ENCODE results near the gene IFT122. TPM values are rescaled to one million over a fixed set of nuclear protein-coding genes. Genes with fewer than 3 reads are reported as not detected.

IFT122 gene
- total and polyA plus RNA-seq, 4 donors = 10.1 to 41.2 (median 32.2) TPM

DNA sequence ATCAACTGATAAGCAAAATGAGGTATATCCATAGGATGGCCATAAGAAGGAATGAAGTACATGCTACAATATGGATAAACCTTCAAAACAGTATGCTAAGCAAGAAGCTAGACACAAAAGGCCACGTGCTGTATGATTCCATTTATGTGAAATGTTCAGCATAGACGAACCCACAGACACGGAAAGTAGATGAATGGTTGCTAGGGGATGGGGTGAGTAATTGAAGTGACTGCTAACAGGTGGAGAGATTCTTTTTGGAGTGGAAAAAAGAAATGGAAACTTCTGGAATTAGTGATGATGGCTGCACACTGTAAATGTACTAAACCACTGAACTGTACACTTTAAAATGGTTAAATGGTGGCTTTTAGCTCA is 11.0 kb upstream of the IFT122 start:
- WGBS, 2 donors = 73 to 74% methylated on average over 3 of the region's 3 CpGs
- intact Hi-C loops (cut with DNase I) = no loop called here
- no peaks in the 10 kb centered on the region for H3K4me1 ChIP-seq (ENCODE audit: control insufficient read depth in 1 of 2, insufficient read depth in 2 of 2, low read length in 2 of 2)
- no peaks in the 10 kb centered on the region for H3K9me3 ChIP-seq (ENCODE audit: control insufficient read depth, low read length)
- H3K4me3 ChIP-seq (ENCODE audit: low read length in 2 of 2) = no peak overlapping the region
- no peaks in the 10 kb centered on the region for H3K27me3 ChIP-seq (ENCODE audit: control insufficient read depth in 1 of 2, insufficient read depth in 2 of 2, low read length in 1 of 2)
- ATAC-seq (ENCODE audit: low FRiP score) (no peak), DNase-seq (no peak)
- H3K36me3 ChIP-seq (ENCODE audit: control insufficient read depth in 1 of 2, insufficient read depth in 2 of 2, low read length in 1 of 2) = peaks cover 2 to 9% of the 10 kb centered on the region in 2 donors
- no peak overlapping the region for H3K27ac ChIP-seq (ENCODE audit: low read depth in 1 of 2, low read length in 2 of 2)

DNA sequence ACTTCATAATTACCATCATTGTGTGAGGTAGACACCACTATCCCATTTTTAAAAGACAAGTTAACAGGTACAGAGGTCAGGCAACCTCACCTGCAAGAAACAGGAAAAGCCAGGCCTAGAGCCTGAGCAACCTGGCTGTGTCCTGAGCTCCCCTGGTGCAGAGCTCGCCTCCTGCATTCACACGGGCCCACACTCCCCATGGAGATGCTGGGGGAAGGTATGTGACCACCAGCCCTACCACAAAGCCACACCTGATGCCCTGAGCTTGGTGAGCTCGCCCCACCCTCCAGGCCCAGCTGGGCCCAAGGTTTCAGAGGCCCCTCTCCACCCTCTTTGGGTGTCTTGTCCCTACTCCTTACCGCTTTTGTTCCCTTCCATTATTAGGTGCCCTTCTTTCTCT is 10.4 kb upstream of the IFT122 start:
- no peak overlapping the region for H3K27ac ChIP-seq (ENCODE audit: low read depth in 1 of 2, low read length in 2 of 2)
- no peak overlapping the region for H3K4me3 ChIP-seq (ENCODE audit: low read length in 2 of 2)
- no peaks in the 10 kb centered on the region for H3K9me3 ChIP-seq (ENCODE audit: control insufficient read depth, low read length)
- H3K36me3 ChIP-seq (ENCODE audit: control insufficient read depth in 1 of 2, insufficient read depth in 2 of 2, low read length in 1 of 2) = peaks cover 2 to 9% of the 10 kb centered on the region in 2 donors
- H3K4me1 ChIP-seq (ENCODE audit: control insufficient read depth in 1 of 2, insufficient read depth in 2 of 2, low read length in 2 of 2) = no peaks in the 10 kb centered on the region
- WGBS, 2 donors = 83 to 87% methylated on average over 4 of the region's 4 CpGs
- intact Hi-C loops (cut with DNase I) = no loop called here
- H3K27me3 ChIP-seq (ENCODE audit: control insufficient read depth in 1 of 2, insufficient read depth in 2 of 2, low read length in 1 of 2) = no peaks in the 10 kb centered on the region
- DNase-seq (no peak), ATAC-seq (ENCODE audit: low FRiP score) (no peak)

DNA sequence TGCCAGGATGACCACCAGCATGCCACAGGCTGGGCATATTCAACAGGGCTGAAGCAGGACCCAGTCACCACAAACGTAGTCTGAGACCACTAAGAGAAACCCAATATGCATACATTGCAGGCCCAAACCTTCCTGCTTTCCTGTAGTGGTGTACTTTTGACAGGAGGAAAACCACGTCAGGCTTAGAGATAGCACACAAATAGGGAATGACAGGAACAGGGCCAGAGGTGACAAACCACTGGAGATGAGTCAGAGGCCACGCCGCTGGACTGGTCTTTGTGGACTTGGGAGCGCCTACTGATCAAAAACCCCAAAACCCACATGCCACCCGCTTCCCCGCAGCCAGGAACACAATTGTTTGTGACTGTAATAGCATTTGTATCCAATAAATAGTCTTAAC is 8.0 kb upstream of the IFT122 start:
- Histone ChIP-seq H3K4me1 (ENCODE audit: control insufficient read depth in 1 of 2, insufficient read depth in 2 of 2, low read length in 2 of 2) (no peaks in the 10 kb centered on the region), H3K27ac (ENCODE audit: low read depth in 1 of 2, low read length in 2 of 2) (no peak overlapping the region), H3K4me3 (ENCODE audit: low read length in 2 of 2) (no peak overlapping the region), H3K9me3 (ENCODE audit: control insufficient read depth, low read length) (no peaks in the 10 kb centered on the region), H3K36me3 (ENCODE audit: control insufficient read depth in 1 of 2, insufficient read depth in 2 of 2, low read length in 1 of 2) (peaks cover 2 to 9% of the 10 kb centered on the region in 2 donors), H3K27me3 (ENCODE audit: control insufficient read depth in 1 of 2, insufficient read depth in 2 of 2, low read length in 1 of 2) (no peaks in the 10 kb centered on the region)
- WGBS, 2 donors = 91% methylated on average over 7 of the region's 7 CpGs
- intact Hi-C loops (cut with DNase I) = no loop called here
- DNase-seq (no peak), ATAC-seq (ENCODE audit: low FRiP score) (no peak)

DNA sequence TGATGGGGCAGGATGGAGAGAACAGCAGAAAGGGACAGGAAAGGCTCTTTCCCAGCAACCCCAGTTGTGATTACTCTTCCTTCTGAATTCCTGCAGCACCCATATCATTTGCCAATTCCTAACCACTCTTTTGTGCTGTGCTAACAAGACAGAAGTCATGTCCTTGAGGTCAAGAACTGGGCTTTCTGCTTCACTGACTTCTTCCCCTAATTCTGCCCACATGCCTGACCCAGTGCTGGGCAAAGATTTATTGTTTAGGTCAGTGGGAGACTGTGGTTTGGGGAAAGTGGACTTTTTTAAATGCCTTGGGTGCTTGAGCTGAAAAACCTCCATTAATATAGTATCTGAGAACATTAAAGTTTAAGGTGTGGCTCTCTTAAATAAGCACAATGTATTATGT is 7.4 kb upstream of the IFT122 start:
- Histone ChIP-seq H3K27me3 (ENCODE audit: control insufficient read depth in 1 of 2, insufficient read depth in 2 of 2, low read length in 1 of 2) (no peaks in the 10 kb centered on the region), H3K4me1 (ENCODE audit: control insufficient read depth in 1 of 2, insufficient read depth in 2 of 2, low read length in 2 of 2) (no peaks in the 10 kb centered on the region), H3K36me3 (ENCODE audit: control insufficient read depth in 1 of 2, insufficient read depth in 2 of 2, low read length in 1 of 2) (peaks cover 2 to 9% of the 10 kb centered on the region in 2 donors), H3K4me3 (ENCODE audit: low read length in 2 of 2) (no peak overlapping the region), H3K27ac (ENCODE audit: low read depth in 1 of 2, low read length in 2 of 2) (no peak overlapping the region), H3K9me3 (ENCODE audit: control insufficient read depth, low read length) (no peaks in the 10 kb centered on the region)
- no peak for DNase-seq
- ATAC-seq (ENCODE audit: low FRiP score) = no peak
- intact Hi-C loops (cut with DNase I) = no loop called here

DNA sequence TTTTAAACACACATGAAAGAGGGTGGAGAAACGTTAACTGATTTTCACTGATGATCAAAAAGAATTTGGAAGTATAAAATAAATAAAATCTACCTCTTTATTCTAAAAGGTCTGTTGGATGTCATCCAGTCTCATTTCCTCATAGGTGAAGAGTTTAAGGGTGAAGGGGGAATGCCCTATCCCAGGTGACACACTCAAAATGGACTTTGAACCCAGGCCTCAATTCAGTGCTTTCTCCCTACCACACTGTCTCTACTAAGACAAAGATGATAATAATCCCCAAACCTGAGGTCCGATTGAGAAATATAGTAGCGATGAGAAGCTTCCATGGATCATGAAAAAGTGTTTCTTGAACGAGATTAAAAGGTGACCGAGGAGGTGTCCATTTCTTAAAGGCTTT is 6.5 kb upstream of the IFT122 start:
- H3K36me3 ChIP-seq (ENCODE audit: control insufficient read depth in 1 of 2, insufficient read depth in 2 of 2, low read length in 1 of 2) = peaks cover 2 to 9% of the 10 kb centered on the region in 2 donors
- H3K4me1 ChIP-seq (ENCODE audit: control insufficient read depth in 1 of 2, insufficient read depth in 2 of 2, low read length in 2 of 2) = no peaks in the 10 kb centered on the region
- WGBS, 2 donors = 88 to 89% methylated on average over 5 of the region's 5 CpGs

DNA sequence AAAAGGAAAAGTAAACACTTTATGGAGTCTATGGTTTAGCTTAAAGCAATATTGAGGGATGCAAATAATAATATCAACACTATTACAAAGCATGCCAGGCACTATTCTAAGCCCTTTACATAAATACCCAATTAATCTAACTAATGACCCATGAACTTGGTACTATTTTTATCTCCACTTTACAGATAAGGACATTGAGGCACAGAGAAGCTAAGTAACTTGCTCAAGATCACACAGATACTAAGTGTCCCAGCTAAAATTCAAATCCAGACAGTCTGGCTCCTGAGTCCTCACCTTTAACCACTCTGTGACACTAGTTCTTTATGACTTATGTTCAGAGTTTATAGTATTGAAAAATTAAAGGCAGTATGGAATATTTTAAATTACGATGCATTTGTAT is 5.9 kb upstream of the IFT122 start:
- H3K27me3 ChIP-seq (ENCODE audit: control insufficient read depth in 1 of 2, insufficient read depth in 2 of 2, low read length in 1 of 2) = no peaks in the 10 kb centered on the region
- no peak overlapping the region for H3K27ac ChIP-seq (ENCODE audit: low read depth in 1 of 2, low read length in 2 of 2)
- ATAC-seq (ENCODE audit: low FRiP score) (no peak), DNase-seq (no peak)
- 90 to 98% methylated on average over 1 of the region's 1 CpG for WGBS, 2 donors
- no peaks in the 10 kb centered on the region for H3K9me3 ChIP-seq (ENCODE audit: control insufficient read depth, low read length)
- peaks cover 2 to 9% of the 10 kb centered on the region in 2 donors for H3K36me3 ChIP-seq (ENCODE audit: control insufficient read depth in 1 of 2, insufficient read depth in 2 of 2, low read length in 1 of 2)
- intact Hi-C loops (cut with DNase I) = no loop called here
- H3K4me3 ChIP-seq (ENCODE audit: low read length in 2 of 2) = no peak overlapping the region
- no peaks in the 10 kb centered on the region for H3K4me1 ChIP-seq (ENCODE audit: control insufficient read depth in 1 of 2, insufficient read depth in 2 of 2, low read length in 2 of 2)

More for the DNA sequence above, 6.5 kb upstream of the IFT122 start:
- H3K4me3 ChIP-seq (ENCODE audit: low read length in 2 of 2) = no peak overlapping the region
- no peak for DNase-seq
- ATAC-seq (ENCODE audit: low FRiP score) = no peak
- H3K27ac ChIP-seq (ENCODE audit: low read depth in 1 of 2, low read length in 2 of 2) = no peak overlapping the region
- H3K27me3 ChIP-seq (ENCODE audit: control insufficient read depth in 1 of 2, insufficient read depth in 2 of 2, low read length in 1 of 2) = no peaks in the 10 kb centered on the region
- H3K9me3 ChIP-seq (ENCODE audit: control insufficient read depth, low read length) = no peaks in the 10 kb centered on the region
- intact Hi-C loops (cut with DNase I) = no loop called here

DNA sequence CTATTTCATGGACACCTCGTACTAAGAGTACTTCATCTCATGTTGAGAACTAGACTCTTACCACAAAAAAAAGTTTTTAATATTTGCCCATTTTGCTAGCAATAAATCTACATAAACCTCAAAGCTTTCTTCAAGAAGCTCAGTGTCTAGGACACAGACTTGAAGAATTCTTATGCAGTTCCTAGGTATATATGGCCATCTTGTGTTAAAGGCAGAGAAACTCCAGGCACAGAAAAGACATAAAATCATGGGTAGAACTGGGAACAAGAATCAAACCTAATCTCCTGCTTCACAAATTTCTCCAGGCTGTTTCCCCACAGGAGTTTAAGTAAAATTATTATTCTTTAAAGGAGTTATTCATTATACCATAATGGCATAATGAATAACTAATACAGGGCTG is 4.7 kb upstream of the IFT122 start:
- H3K4me1 ChIP-seq (ENCODE audit: control insufficient read depth in 1 of 2, insufficient read depth in 2 of 2, low read length in 2 of 2) = no peaks in the 10 kb centered on the region
- no peak for DNase-seq

DNA sequence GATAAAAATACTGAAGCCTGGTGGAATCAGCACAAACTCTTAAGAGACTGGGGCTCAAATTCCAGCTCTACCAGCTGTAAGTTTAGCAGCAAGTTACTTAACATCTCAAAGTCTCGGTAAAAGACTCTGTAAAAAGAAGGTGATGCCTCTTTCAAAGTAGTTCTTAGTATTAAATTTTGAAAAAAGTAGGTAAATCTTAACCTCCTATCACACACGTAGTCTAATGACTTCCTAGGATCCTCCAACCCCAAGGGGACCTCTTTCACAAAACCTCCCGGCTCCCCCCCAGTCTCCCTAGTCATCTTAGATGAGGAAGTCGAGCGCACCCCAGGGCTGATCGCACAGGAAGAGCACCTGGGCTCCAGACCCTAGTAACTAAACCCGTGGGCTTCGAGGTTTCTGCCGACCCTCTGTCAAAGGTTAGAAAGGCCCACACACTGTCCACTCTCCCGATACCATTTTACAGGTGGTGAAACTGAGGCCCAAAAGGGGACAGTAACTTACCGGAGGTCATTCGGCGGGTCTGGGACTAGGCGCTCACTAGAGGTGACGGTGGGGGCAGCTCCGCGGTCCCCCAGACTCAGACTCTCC is 703 bp upstream of the IFT122 start:
- intact Hi-C loops (cut with DNase I) = no loop called here
- Histone ChIP-seq H3K9me3 (ENCODE audit: control insufficient read depth, low read length) (no peaks in the 10 kb centered on the region), H3K4me1 (ENCODE audit: control insufficient read depth in 1 of 2, insufficient read depth in 2 of 2, low read length in 2 of 2) (peaks cover 0 to 4% of the 10 kb centered on the region in 2 donors), H3K4me3 (ENCODE audit: low read length in 2 of 2) (peak overlapping the region; percentile 71 to 80), H3K36me3 (ENCODE audit: control insufficient read depth in 1 of 2, insufficient read depth in 2 of 2, low read length in 1 of 2) (no peaks in the 10 kb centered on the region), H3K27ac (ENCODE audit: low read depth in 1 of 2, low read length in 2 of 2) (peak overlapping the region in 1 of 2 donors; percentile 3), H3K27me3 (ENCODE audit: control insufficient read depth in 1 of 2, insufficient read depth in 2 of 2, low read length in 1 of 2) (no peaks in the 10 kb centered on the region)
- peak in 1 of 2 donors; percentile 65 for DNase-seq
- peak; percentile 23 for ATAC-seq (ENCODE audit: low FRiP score)
- WGBS, 2 donors = 0 to 1% methylated on average over 16 to 17 of the region's 17 CpGs

More for the DNA sequence above, 4.7 kb upstream of the IFT122 start:
- 68 to 69% methylated on average over 1 of the region's 1 CpG for WGBS, 2 donors
- ATAC-seq (ENCODE audit: low FRiP score) = no peak
- H3K4me3 ChIP-seq (ENCODE audit: low read length in 2 of 2) = no peak overlapping the region
- no peaks in the 10 kb centered on the region for H3K27me3 ChIP-seq (ENCODE audit: control insufficient read depth in 1 of 2, insufficient read depth in 2 of 2, low read length in 1 of 2)
- no peaks in the 10 kb centered on the region for H3K9me3 ChIP-seq (ENCODE audit: control insufficient read depth, low read length)
- peaks cover 2 to 9% of the 10 kb centered on the region in 2 donors for H3K36me3 ChIP-seq (ENCODE audit: control insufficient read depth in 1 of 2, insufficient read depth in 2 of 2, low read length in 1 of 2)
- no peak overlapping the region for H3K27ac ChIP-seq (ENCODE audit: low read depth in 1 of 2, low read length in 2 of 2)
- intact Hi-C loops (cut with DNase I) = no loop called here

DNA sequence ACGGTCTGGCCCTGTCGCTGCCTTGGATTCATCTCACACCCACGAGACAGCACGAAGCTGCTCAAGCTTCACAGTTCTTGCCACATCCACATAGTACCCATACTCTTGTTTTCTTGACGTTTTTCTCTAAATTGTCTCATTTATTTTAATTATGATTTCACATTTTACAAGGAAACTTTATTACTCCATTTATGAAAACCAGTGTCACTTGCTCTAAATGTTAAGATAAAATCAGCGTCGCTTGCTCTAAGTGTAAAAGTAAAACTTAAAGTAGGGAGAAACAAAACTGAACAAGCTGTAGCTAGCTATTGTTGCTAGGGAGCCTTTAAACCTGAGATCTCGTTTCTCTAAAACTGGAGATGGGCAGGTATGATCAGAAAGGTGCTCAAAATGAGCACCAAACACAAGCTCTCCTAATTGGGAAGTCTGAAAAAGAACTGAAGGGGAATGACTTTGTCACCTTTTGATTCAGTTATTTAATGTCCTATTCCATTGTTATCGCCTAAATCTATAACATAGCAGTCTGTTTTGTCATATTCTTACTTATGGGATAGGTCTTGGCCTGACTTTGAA is 680 bp downstream of the IFT122 start:
- Histone ChIP-seq H3K4me3 (ENCODE audit: low read length in 2 of 2) (peak overlapping the region; percentile 57 to 73), H3K36me3 (ENCODE audit: control insufficient read depth in 1 of 2, insufficient read depth in 2 of 2, low read length in 1 of 2) (no peaks in the 10 kb centered on the region), H3K9me3 (ENCODE audit: control insufficient read depth, low read length) (no peaks in the 10 kb centered on the region), H3K27ac (ENCODE audit: low read depth in 1 of 2, low read length in 2 of 2) (peak overlapping the region; percentile 16 to 58), H3K27me3 (ENCODE audit: control insufficient read depth in 1 of 2, insufficient read depth in 2 of 2, low read length in 1 of 2) (no peaks in the 10 kb centered on the region), H3K4me1 (ENCODE audit: control insufficient read depth in 1 of 2, insufficient read depth in 2 of 2, low read length in 2 of 2) (peaks cover 0 to 4% of the 10 kb centered on the region in 2 donors)
- intact Hi-C loops (cut with DNase I) = loop anchor here in 1 of 2 donors (5.0 kb wide), 1 partner anchor 167 kb away; the partner anchor contains the start of gene PLXND1
- DNase-seq (no peak), ATAC-seq (ENCODE audit: low FRiP score) (peak; percentile 83)
- WGBS, 2 donors = 6 to 7% methylated on average over 9 of the region's 9 CpGs

All from aorta (tissue), 5 donors.